22Rv1 (cell line): Measurements from ENCODE around the gene SFTPA2.
"Not testable (repeated sequence)": the region's sequence is repeated elsewhere in the genome, so short reads cannot be mapped to it uniquely, and the experiment has no call there.

ENCODE experiments used
- ZFX ChIP-seq: fragments of 450-650 bp; IDR thresholded peaks from 2 replicates; pipeline ENCODE4 v1.6.1; 2017; ENCODE audit warnings: antibody characterized with exemption, borderline replicate concordance
- TF ChIP-seq, protein P1 (sequence below): fragments of 450-650 bp; IDR thresholded peaks from 2 replicates; pipeline ENCODE4 v1.5.1; 2017; ENCODE audit warnings: mild to moderate bottlenecking

DNA sequence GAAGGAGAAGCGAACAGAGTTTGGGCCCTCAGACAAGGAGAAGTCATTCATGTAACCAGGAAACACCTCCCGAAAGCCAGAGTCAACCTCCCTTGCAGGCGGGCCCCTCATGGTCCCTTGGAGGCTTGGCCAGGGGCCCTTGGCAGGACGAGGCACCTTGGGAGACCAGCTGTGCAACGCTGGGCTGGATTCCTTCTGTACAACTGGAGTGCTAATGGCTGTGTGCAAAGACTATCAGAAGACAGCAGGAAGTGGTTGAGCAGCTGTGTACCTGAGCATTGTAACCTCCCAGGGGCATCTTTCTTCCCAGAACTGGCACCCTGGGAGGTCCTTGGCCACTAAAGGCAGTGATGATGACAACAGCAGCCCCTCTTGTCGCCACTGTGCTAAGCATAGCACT lies 38.5 kb downstream of the SFTPA2 start:
- TF ChIP-seq, protein P1, sequence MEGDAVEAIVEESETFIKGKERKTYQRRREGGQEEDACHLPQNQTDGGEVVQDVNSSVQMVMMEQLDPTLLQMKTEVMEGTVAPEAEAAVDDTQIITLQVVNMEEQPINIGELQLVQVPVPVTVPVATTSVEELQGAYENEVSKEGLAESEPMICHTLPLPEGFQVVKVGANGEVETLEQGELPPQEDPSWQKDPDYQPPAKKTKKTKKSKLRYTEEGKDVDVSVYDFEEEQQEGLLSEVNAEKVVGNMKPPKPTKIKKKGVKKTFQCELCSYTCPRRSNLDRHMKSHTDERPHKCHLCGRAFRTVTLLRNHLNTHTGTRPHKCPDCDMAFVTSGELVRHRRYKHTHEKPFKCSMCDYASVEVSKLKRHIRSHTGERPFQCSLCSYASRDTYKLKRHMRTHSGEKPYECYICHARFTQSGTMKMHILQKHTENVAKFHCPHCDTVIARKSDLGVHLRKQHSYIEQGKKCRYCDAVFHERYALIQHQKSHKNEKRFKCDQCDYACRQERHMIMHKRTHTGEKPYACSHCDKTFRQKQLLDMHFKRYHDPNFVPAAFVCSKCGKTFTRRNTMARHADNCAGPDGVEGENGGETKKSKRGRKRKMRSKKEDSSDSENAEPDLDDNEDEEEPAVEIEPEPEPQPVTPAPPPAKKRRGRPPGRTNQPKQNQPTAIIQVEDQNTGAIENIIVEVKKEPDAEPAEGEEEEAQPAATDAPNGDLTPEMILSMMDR: not testable (repeated sequence)
- TF ChIP-seq ZFX: not testable (repeated sequence)
